PC-9 (cell line): ENCODE data around the gene CCNB1. TPM values are rescaled to one million over a fixed set of nuclear protein-coding genes. Genes with fewer than 3 reads are reported as not detected.

ENCODE experiments used
- BruUV-seq: library from RNA; stranded (reverse); fragments of 400-500 nt; replicated peaks from 2 replicates; lab custom pipeline; 2021; lab: Mats Ljungman, UMichigan
- CTCF ChIA-PET: fragments of 300-600 bp; sonication (Branson Sonifier 250); formaldehyde crosslinking; loops from one replicate; lab custom pipeline; 2022; ENCODE audit warnings: antibody characterized with exemption; lab: Charles Lee
- POLR2A ChIA-PET: fragments of 300-600 bp; sonication (Branson Sonifier 250); formaldehyde crosslinking; loops from one replicate; lab custom pipeline; 2022; ENCODE audit warnings: antibody characterized with exemption; ENCODE audit not compliant: unreplicated experiment; lab: Charles Lee
- DNase-seq, 2 experiments: peaks; one replicate each; pipeline versions ENCODE4 v3.0.0 to v3.0.0-alpha.2; 2015 to 2022; ENCODE audit warnings: mixed read lengths in 1 of 2
- H2AFZ ChIP-seq: fragments of 200-600 bp; sonication (generic); 2 replicates; pipeline ENCODE4 v1.8.1; 2017; ENCODE audit warnings: antibody characterized with exemption
- H3F3A ChIP-seq: fragments of 200-600 bp; sonication (generic); 2 replicates; pipeline ENCODE4 v1.8.1; 2017; ENCODE audit warnings: antibody characterized with exemption, mild to moderate bottlenecking, low read depth; ENCODE audit not compliant: insufficient read depth
- H3K27ac ChIP-seq: fragments of 200-600 bp; sonication (generic); 2 replicates; pipeline ENCODE4 v1.6.1; 2016; ENCODE audit warnings: mixed run types
- H3K27me3 ChIP-seq: fragments of 200-600 bp; sonication (generic); 2 replicates; pipeline ENCODE4 v1.6.1; 2016; ENCODE audit warnings: low read depth, mixed run types; ENCODE audit not compliant: insufficient read depth
- H3K36me3 ChIP-seq: fragments of 200-600 bp; sonication (generic); 2 replicates; pipeline ENCODE4 v1.6.1; 2016; ENCODE audit warnings: low read depth, mixed run types
- H3K4me1 ChIP-seq: fragments of 200-600 bp; sonication (generic); replicated peaks from 2 replicates; pipeline ENCODE4 v1.6.1; 2016; ENCODE audit warnings: mixed run types; ENCODE audit not compliant: insufficient read depth
- H3K4me2 ChIP-seq: fragments of 200-600 bp; sonication (generic); 2 replicates; pipeline ENCODE4 v1.6.1; 2017; ENCODE audit warnings: mixed run types
- H3K4me3 ChIP-seq: fragments of 200-600 bp; sonication (generic); 2 replicates; pipeline ENCODE4 v1.6.1; 2016; ENCODE audit warnings: mixed run types
- H3K79me2 ChIP-seq: fragments of 200-600 bp; sonication (generic); 2 replicates; pipeline ENCODE4 v1.6.1; 2017; ENCODE audit warnings: low read depth, mixed run types
- H3K9me2 ChIP-seq: fragments of 200-600 bp; sonication (generic); 2 replicates; pipeline ENCODE4 v1.8.1; 2017; ENCODE audit warnings: mild to moderate bottlenecking; ENCODE audit not compliant: insufficient read depth
- H3K9me3 ChIP-seq: fragments of 200-600 bp; sonication (generic); 2 replicates; pipeline ENCODE4 v1.8.1; 2016; ENCODE audit warnings: low read depth; ENCODE audit not compliant: insufficient read depth
- H4K20me1 ChIP-seq: fragments of 200-600 bp; sonication (generic); 2 replicates; pipeline ENCODE4 v1.8.1; 2017; ENCODE audit not compliant: insufficient read depth
- EZH2 ChIP-seq: fragments of 200-600 bp; sonication (generic); IDR thresholded peaks from 2 replicates; pipeline ENCODE4 v1.8.0; 2017; ENCODE audit warnings: antibody characterized with exemption, low read depth
- intact Hi-C: fragments of 100-400 bp; cut with micrococcal nuclease; formaldehyde crosslinking; loops from one replicate; pipeline ENCODE4 v1.10.0; 2022; ENCODE audit not compliant: unreplicated experiment
- total RNA-seq: library from RNA; stranded (reverse); gene quantifications from 2 replicates; pipeline ENCODE4 v1.2.3, GENCODE V29; 2021
- TF ChIP-seq, protein P1 (sequence below): fragments of 200-600 bp; sonication (generic); conservative IDR thresholded peaks from 2 replicates; pipeline ENCODE4 v1.6.1; 2017; ENCODE audit warnings: mixed run types, antibody characterized with exemption, mild to moderate bottlenecking, moderate library complexity

CCNB1 gene
- total RNA-seq, 1 experiment from 2014 or later, result 248 TPM

DNA sequence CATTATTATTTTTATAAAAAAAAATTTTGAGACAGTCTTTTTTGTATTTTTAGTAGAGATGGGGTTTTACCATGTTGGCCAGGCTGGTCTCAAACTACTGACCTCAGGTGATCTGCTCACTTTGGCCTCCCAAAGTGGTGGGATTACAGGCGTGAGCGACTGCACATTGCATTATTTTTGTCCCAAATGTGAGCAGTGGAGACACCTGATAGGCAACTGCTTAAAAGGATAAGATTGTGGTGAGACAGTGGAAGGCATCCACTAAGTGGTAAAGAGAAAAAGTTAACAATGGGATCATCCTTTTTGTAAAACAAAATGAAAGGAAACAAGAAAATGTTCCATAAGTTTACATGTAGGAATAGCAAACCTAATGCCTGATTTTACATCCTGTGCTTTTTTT, 20.4 kb downstream of the CCNB1 start:
- peaks cover 6% of the 10 kb centered on the region; the same call in 1 of the 2 replicates for H3K36me3 ChIP-seq
- no peak overlapping the region for H3K4me2 ChIP-seq
- CTCF ChIA-PET, result interaction anchor here (0.7 kb wide), 1 partner anchor 901 kb away, joined by 3 read pairs; no protein-coding TSS in a partner anchor
- peaks cover 15% of the 10 kb centered on the region; the same call in 1 of the 2 replicates for H3K4me1 ChIP-seq
- TF ChIP-seq, protein P1, sequence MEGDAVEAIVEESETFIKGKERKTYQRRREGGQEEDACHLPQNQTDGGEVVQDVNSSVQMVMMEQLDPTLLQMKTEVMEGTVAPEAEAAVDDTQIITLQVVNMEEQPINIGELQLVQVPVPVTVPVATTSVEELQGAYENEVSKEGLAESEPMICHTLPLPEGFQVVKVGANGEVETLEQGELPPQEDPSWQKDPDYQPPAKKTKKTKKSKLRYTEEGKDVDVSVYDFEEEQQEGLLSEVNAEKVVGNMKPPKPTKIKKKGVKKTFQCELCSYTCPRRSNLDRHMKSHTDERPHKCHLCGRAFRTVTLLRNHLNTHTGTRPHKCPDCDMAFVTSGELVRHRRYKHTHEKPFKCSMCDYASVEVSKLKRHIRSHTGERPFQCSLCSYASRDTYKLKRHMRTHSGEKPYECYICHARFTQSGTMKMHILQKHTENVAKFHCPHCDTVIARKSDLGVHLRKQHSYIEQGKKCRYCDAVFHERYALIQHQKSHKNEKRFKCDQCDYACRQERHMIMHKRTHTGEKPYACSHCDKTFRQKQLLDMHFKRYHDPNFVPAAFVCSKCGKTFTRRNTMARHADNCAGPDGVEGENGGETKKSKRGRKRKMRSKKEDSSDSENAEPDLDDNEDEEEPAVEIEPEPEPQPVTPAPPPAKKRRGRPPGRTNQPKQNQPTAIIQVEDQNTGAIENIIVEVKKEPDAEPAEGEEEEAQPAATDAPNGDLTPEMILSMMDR, result no peak
- TF ChIP-seq EZH2, result no peak
- H3K9me3 ChIP-seq, result no peaks in the 10 kb centered on the region
- intact Hi-C loops, result no loop called here
- H3K27ac ChIP-seq, result no peak overlapping the region
- H3F3A ChIP-seq, result peaks cover 18% of the 10 kb centered on the region; the same call in 1 of the 2 replicates
- no peak overlapping the region for H3K4me3 ChIP-seq
- H3K79me2 ChIP-seq, result peaks cover 20% of the 10 kb centered on the region; the same call in 1 of the 2 replicates
- BruUV-seq, result no TSS peak
- no peaks in the 10 kb centered on the region for H3K9me2 ChIP-seq
- no peak overlapping the region for H2AFZ ChIP-seq
- H4K20me1 ChIP-seq, result no peaks in the 10 kb centered on the region
- H3K27me3 ChIP-seq, result no peaks in the 10 kb centered on the region
- no peak for DNase-seq
- POLR2A ChIA-PET, result no interaction called here

DNA sequence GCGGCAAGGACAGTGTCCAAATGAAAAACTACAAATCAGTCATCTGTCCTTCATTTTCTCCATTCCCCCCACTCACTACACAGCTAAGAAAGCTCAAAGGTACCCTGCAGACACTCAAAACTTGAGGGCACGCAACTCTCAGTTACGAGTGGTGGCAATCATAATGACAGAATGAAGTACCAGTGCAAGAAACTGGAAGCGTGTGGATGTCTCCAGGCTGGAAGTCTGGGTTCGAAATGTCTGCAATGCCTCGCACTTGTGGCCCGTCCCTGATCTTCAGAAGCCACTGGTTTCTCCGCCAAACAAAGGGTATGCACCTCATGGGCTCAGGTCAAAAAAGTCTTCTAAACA, 21.8 kb downstream of the CCNB1 start:
- H3K4me1 ChIP-seq, result peaks cover 15% of the 10 kb centered on the region; the same call in 1 of the 2 replicates
- ChIA-PET CTCF (no interaction called here), POLR2A (interaction anchor here (0.6 to 0.7 kb wide), 2 partner anchors 46 to 162 kb away, joined by 3 to 18 read pairs; partner anchors contain the start of gene CDK7)
- intact Hi-C loops, result loop anchor here (2.0 kb wide), 1 partner anchor 142 kb away; no protein-coding TSS in a partner anchor
- H3F3A ChIP-seq, result peaks cover 18% of the 10 kb centered on the region; the same call in 1 of the 2 replicates
- H2AFZ ChIP-seq, result peak overlapping the region; percentile 94
- peaks cover 20% of the 10 kb centered on the region; the same call in 1 of the 2 replicates for H3K79me2 ChIP-seq
- H4K20me1 ChIP-seq, result no peaks in the 10 kb centered on the region
- no TSS peak for BruUV-seq
- peak overlapping the region; percentile 64 for H3K4me3 ChIP-seq
- no peaks in the 10 kb centered on the region for H3K27me3 ChIP-seq
- no peaks in the 10 kb centered on the region for H3K9me2 ChIP-seq
- no peaks in the 10 kb centered on the region for H3K9me3 ChIP-seq
- H3K36me3 ChIP-seq, result peaks cover 6% of the 10 kb centered on the region; the same call in 1 of the 2 replicates
- no peak for DNase-seq
- TF ChIP-seq, protein P1, result no peak
- no peak for TF ChIP-seq EZH2
- 0 out of 2 replicates have a peak overlapping the region, but pooled peaks have one; percentile 57 for H3K27ac ChIP-seq
- H3K4me2 ChIP-seq, result peak overlapping the region; percentile 89

DNA sequence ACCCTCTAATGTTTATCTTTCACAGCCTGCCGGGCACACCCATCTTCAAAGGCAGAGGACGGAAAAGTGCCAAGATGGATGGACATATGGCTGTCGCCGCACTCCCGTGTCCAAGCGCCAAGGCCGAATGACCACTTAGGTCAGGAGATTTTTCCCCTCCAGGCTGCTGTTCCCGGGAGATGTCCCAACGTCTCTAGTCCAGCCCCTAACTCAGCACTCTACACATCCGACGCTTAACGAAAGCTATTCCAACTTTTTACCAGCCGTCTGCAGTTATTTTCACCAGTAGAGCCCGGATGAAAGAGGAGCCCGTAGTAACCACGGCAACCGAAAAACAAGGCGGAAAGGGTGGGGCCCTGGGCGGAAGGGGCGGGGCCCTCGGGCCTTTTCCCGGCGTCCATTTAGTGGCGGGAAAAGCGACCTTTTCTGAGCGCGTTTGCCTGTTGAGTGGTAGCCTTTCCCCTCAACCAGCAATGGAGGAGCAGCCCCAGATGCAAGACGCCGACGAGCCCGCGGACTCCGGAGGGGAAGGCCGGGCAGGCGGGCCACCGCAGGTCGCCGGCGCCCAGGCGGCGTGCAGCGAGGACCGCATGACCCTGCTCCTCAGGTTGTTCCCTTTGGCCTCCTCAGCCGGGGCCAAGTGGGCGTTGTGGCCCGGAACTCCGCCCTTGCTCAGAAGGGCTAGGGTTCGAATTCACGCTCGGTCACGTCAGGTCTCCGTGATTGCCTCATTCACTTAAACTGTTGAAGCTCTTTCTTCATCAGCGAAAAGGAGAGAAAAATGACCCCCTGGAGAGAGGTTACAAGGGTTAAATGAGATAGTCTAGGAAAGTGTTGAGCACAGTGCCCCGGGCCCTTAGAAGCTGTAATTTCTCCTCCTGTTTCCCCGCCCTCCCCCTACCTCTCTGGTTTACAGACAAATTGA, 22.5 kb downstream of the CCNB1 start, which contains the start of gene CENPH:
Gene CENPH, plus strand, starts transcription at position 422 of the 925 bp plus-strand sequence. Its CDS starts 52 bp downstream, at position 474.
- Histone ChIP-seq H3F3A (peaks cover 18% of the 10 kb centered on the region; the same call in 1 of the 2 replicates), H3K9me3 (no peaks in the 10 kb centered on the region), H3K4me1 (peaks cover 15% of the 10 kb centered on the region; the same call in 1 of the 2 replicates), H3K27ac (peak within 1 kb of the TSS; percentile 57), H3K4me2 (peak within 1 kb of the TSS; percentile 89), H3K4me3 (peak within 1 kb of the TSS; percentile 64), H4K20me1 (no peaks in the 10 kb centered on the region), H3K9me2 (no peaks in the 10 kb centered on the region), H3K27me3 (no peaks in the 10 kb centered on the region), H3K36me3 (peaks cover 6% of the 10 kb centered on the region; the same call in 1 of the 2 replicates), H3K79me2 (peaks cover 20% of the 10 kb centered on the region; the same call in 1 of the 2 replicates), H2AFZ (peak within 1 kb of the TSS; percentile 94)
- no peak for TF ChIP-seq EZH2
- TF ChIP-seq, protein P1, result no peak
- ChIA-PET CTCF (interaction anchor here (0.8 kb wide), 1 partner anchor 11 kb away, joined by 3 read pairs; no protein-coding TSS in a partner anchor), POLR2A (interaction anchor here (0.6 to 0.7 kb wide), 2 partner anchors 12 to 45 kb away, joined by 3 to 5 read pairs; partner anchors contain the start of gene CDK7)
- TSS peak; percentile 96 for BruUV-seq
- intact Hi-C loops, result loop anchor here (2.0 kb wide), 1 partner anchor 141 kb away; no protein-coding TSS in a partner anchor
- peak; percentile 83 to 94 for DNase-seq
